Testis (tissue), 2 donors: Measurements from ENCODE around the gene ARHGEF10L.

ENCODE experiments used
- POLR2A ChIP-seq: fragments of 450-650 bp; IDR thresholded peaks from one replicate; pipeline ENCODE4 v1.6.1; 2017; ENCODE audit warnings: antibody characterized with exemption, mild to moderate bottlenecking, moderate library complexity
- TF ChIP-seq, protein P1 (sequence below), 3 experiments: fragments of 450-650 bp in 2 of 3; fragments of 200-600 bp in 1 of 3; sonication (generic) in 1 of 3; IDR thresholded peaks; one replicate each; pipeline ENCODE4 v1.5.1; 2016 to 2019; ENCODE audit warnings: antibody characterized with exemption in 3 of 3, mild to moderate bottlenecking in 2 of 3, moderate library complexity in 1 of 3

- TF ChIP-seq, protein P1, sequence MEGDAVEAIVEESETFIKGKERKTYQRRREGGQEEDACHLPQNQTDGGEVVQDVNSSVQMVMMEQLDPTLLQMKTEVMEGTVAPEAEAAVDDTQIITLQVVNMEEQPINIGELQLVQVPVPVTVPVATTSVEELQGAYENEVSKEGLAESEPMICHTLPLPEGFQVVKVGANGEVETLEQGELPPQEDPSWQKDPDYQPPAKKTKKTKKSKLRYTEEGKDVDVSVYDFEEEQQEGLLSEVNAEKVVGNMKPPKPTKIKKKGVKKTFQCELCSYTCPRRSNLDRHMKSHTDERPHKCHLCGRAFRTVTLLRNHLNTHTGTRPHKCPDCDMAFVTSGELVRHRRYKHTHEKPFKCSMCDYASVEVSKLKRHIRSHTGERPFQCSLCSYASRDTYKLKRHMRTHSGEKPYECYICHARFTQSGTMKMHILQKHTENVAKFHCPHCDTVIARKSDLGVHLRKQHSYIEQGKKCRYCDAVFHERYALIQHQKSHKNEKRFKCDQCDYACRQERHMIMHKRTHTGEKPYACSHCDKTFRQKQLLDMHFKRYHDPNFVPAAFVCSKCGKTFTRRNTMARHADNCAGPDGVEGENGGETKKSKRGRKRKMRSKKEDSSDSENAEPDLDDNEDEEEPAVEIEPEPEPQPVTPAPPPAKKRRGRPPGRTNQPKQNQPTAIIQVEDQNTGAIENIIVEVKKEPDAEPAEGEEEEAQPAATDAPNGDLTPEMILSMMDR (IDR thresholded peaks at IDR 0.05): no peak
- no peak for TF ChIP-seq POLR2A
Observed at GRCh38 chr1:17711941-17712340, 172.4 kb downstream of the ARHGEF10L start.
